Measurements from ENCODE around the gene GPR108. TPM values are rescaled to one million over a fixed set of nuclear protein-coding genes. Genes with fewer than 3 reads are reported as not detected.
A peak's percentile ranks its signal among the peaks of the same experiment; 100 is the strongest.

The GPR108 gene
- total and polyA plus RNA-seq, 2 of the 13 experiments (the other 11 are each of a cell fraction or from before 2014, with no cell fraction given) = 36.4 to 63.0 TPM

DNA sequence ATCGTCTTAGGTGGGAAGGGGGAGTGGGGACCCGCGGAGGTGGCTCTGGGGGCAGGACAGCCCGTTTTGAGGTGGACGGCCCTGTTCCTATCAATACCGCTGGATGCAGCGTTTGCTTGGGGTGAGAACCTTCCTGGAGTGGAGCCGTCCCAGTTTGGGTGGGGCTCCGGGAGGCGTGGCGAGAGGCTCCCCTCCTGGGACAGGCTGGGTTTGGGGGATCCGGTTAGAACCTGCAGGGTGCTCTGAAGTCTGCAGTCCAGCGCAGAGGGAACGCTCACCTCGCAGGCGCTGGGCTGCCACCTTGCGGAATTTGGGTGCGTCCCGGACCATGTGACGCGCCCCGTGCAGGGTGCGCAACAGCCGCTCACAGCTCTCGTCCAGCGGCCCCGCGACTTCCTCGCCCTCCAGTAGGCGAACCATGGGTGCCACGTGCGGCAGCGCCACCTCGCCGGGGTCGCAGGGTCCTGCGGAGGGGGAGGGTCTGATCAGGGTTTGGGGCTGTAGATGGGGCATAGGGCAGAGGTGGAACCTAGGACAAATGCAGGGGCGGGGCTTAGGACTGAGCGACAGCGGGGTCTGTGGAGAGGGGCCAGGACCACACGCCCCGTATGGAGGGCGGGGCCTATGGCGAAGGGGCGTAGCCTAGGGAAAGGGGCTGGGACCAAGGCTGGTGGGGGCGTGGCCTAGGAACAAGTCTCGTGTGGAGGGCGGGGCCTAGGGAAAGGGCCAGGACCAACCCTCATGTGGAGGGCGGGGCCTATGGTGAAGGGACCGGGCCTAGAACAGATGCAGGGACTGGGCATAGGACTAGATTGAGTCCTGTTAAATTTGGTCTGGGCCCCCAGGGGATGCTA is 16.0 kb upstream of the GPR108 start (continued):
- peak; percentile 81; the same call in 1 of the 2 replicates for TF ChIP-seq ZSCAN20 (CRISPR knock-in tag; IDR thresholded peaks at IDR 0.05; ENCODE audit: borderline replicate concordance)
- no peak for TF ChIP-seq ZBTB3 (CRISPR knock-in tag; IDR thresholded peaks at IDR 0.05; ENCODE audit: borderline replicate concordance, low read depth)
- peak; percentile 77; the same call in 1 of the 2 replicates for TF ChIP-seq ZFP37 (CRISPR knock-in tag; IDR thresholded peaks at IDR 0.05; ENCODE audit: borderline replicate concordance)
- no peak for TF ChIP-seq ATM (IDR thresholded peaks at IDR 0.05; ENCODE audit: borderline replicate concordance)
- peak; percentile 86; the same call in 1 of the 2 replicates for TF ChIP-seq NFATC3 (CRISPR knock-in tag; IDR thresholded peaks at IDR 0.05)
- TF ChIP-seq ZNF343 (CRISPR knock-in tag; IDR thresholded peaks at IDR 0.05) = peak; percentile 10; the same call in 1 of the 2 replicates
- TF ChIP-seq, protein P1, sequence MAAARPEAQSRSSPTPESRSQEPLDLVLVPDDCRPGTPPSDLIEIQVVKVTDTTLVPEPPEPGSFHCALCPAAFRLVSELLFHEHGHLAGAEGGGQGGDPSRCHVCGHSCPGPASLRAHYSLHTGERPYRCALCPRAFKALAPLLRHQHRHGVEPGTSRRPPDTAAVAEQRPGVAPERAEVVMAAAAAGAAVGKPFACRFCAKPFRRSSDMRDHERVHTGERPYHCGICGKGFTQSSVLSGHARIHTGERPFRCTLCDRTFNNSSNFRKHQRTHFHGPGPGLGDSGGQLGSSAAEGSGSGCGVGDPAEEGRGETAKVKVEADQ (CRISPR knock-in tag; IDR thresholded peaks at IDR 0.05; ENCODE audit: borderline replicate concordance) = peak; percentile 91
- TF ChIP-seq, protein P2, sequence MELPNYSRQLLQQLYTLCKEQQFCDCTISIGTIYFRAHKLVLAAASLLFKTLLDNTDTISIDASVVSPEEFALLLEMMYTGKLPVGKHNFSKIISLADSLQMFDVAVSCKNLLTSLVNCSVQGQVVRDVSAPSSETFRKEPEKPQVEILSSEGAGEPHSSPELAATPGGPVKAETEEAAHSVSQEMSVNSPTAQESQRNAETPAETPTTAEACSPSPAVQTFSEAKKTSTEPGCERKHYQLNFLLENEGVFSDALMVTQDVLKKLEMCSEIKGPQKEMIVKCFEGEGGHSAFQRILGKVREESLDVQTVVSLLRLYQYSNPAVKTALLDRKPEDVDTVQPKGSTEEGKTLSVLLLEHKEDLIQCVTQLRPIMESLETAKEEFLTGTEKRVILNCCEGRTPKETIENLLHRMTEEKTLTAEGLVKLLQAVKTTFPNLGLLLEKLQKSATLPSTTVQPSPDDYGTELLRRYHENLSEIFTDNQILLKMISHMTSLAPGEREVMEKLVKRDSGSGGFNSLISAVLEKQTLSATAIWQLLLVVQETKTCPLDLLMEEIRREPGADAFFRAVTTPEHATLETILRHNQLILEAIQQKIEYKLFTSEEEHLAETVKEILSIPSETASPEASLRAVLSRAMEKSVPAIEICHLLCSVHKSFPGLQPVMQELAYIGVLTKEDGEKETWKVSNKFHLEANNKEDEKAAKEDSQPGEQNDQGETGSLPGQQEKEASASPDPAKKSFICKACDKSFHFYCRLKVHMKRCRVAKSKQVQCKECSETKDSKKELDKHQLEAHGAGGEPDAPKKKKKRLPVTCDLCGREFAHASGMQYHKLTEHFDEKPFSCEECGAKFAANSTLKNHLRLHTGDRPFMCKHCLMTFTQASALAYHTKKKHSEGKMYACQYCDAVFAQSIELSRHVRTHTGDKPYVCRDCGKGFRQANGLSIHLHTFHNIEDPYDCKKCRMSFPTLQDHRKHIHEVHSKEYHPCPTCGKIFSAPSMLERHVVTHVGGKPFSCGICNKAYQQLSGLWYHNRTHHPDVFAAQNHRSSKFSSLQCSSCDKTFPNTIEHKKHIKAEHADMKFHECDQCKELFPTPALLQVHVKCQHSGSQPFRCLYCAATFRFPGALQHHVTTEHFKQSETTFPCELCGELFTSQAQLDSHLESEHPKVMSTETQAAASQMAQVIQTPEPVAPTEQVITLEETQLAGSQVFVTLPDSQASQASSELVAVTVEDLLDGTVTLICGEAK (IDR thresholded peaks at IDR 0.05) = no peak
- TF ChIP-seq, protein P2 (CRISPR knock-in tag; IDR thresholded peaks at IDR 0.05) = no peak
- no peak for TF ChIP-seq U2AF2 (IDR thresholded peaks at IDR 0.05; ENCODE audit: low read depth, low read length)
- peak; percentile 95 for TF ChIP-seq MXD4 (CRISPR knock-in tag; IDR thresholded peaks at IDR 0.05)
- TF ChIP-seq, protein P3, sequence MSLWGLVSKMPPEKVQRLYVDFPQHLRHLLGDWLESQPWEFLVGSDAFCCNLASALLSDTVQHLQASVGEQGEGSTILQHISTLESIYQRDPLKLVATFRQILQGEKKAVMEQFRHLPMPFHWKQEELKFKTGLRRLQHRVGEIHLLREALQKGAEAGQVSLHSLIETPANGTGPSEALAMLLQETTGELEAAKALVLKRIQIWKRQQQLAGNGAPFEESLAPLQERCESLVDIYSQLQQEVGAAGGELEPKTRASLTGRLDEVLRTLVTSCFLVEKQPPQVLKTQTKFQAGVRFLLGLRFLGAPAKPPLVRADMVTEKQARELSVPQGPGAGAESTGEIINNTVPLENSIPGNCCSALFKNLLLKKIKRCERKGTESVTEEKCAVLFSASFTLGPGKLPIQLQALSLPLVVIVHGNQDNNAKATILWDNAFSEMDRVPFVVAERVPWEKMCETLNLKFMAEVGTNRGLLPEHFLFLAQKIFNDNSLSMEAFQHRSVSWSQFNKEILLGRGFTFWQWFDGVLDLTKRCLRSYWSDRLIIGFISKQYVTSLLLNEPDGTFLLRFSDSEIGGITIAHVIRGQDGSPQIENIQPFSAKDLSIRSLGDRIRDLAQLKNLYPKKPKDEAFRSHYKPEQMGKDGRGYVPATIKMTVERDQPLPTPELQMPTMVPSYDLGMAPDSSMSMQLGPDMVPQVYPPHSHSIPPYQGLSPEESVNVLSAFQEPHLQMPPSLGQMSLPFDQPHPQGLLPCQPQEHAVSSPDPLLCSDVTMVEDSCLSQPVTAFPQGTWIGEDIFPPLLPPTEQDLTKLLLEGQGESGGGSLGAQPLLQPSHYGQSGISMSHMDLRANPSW (CRISPR knock-in tag; IDR thresholded peaks at IDR 0.05; ENCODE audit: borderline replicate concordance) = no peak
- TF ChIP-seq ZNF605 (CRISPR knock-in tag; IDR thresholded peaks at IDR 0.05) = peak; percentile 96
- peak; percentile 87; the same call in 1 of the 2 replicates for TF ChIP-seq ZNF614 (CRISPR knock-in tag; IDR thresholded peaks at IDR 0.05; ENCODE audit: borderline replicate concordance)
- TF ChIP-seq TBP (CRISPR knock-in tag; IDR thresholded peaks at IDR 0.05) = 0 out of 2 replicates have a peak, but pooled peaks have one; percentile 51
- peak; percentile 47 to 69; a peak in 3 of 4 replicates for TF ChIP-seq NR2F1 (CRISPR knock-in tag; IDR thresholded peaks at IDR 0.05)
